NCI-H446 treated with DMSO at 0.1 percent for 48 hours (cell line): ENCODE measurements around the gene CYP26A1.
"Not testable (repeated sequence)": the region's sequence is repeated elsewhere in the genome, so short reads cannot be mapped to it uniquely, and the experiment has no call there.

ENCODE experiments used
- DNase-seq: peaks from one replicate; lab custom pipeline; 2025; lab: John Stamatoyannopoulos, UW

Gene CYP26A1

GRCh38 chr10:93080350-93081046, 6.8 kb downstream of the CYP26A1 start:
- DNase-seq: no peak

- no peak for DNase-seq
These were observed 7.6 kb downstream of the CYP26A1 start for GRCh38 chr10:93081318-93081717.

GRCh38 chr10:93081834-93082233, 8.1 kb downstream of the CYP26A1 start:
- no peak for DNase-seq

- DNase-seq: no peak
These were observed 10.2 kb downstream of the CYP26A1 start for GRCh38 chr10:93083743-93084539.

GRCh38 chr10:93085272-93085859, 11.7 kb downstream of the CYP26A1 start:
- no peak for DNase-seq

- no peak for DNase-seq
These were observed 12.6 kb downstream of the CYP26A1 start for GRCh38 chr10:93086289-93086688.

- DNase-seq: no peak
These were observed 14.2 kb downstream of the CYP26A1 start for GRCh38 chr10:93087846-93088245.

- no peak for DNase-seq
These were observed 14.8 kb downstream of the CYP26A1 start for GRCh38 chr10:93088466-93088865.

GRCh38 chr10:93090619-93091018, 16.9 kb downstream of the CYP26A1 start:
- DNase-seq: no peak

GRCh38 chr10:93091960-93092359, 18.3 kb downstream of the CYP26A1 start:
- DNase-seq: no peak

- DNase-seq: no peak
These were observed 21.5 kb downstream of the CYP26A1 start for GRCh38 chr10:93095225-93095624.

- DNase-seq: no peak
These were observed 23.2 kb downstream of the CYP26A1 start for GRCh38 chr10:93096901-93097300.

- no peak for DNase-seq
These were observed 23.7 kb downstream of the CYP26A1 start for GRCh38 chr10:93097386-93097785.

- no peak for DNase-seq
These were observed 25.1 kb downstream of the CYP26A1 start for GRCh38 chr10:93098816-93099215.

- DNase-seq: no peak
These were observed 26.0 kb downstream of the CYP26A1 start for GRCh38 chr10:93099670-93100069.

GRCh38 chr10:93101148-93101547, 27.5 kb downstream of the CYP26A1 start:
- DNase-seq: not testable (repeated sequence)

- DNase-seq: no peak
These were observed 30.3 kb downstream of the CYP26A1 start for GRCh38 chr10:93103953-93104352.

- no peak for DNase-seq
These were observed 33.0 kb downstream of the CYP26A1 start for GRCh38 chr10:93106631-93107072.

GRCh38 chr10:93110472-93111146, 36.9 kb downstream of the CYP26A1 start:
- DNase-seq: no peak

- no peak for DNase-seq
These were observed 39.3 kb downstream of the CYP26A1 start for GRCh38 chr10:93113042-93113441.

GRCh38 chr10:93115661-93116383, 42.1 kb downstream of the CYP26A1 start:
- DNase-seq: no peak

GRCh38 chr10:93121311-93121710, 47.6 kb downstream of the CYP26A1 start:
- no peak for DNase-seq
